Chondrocyte (in vitro differentiated cells): Measurements from ENCODE around the gene COL12A1. TPM values are rescaled to one million over a fixed set of nuclear protein-coding genes. Genes with fewer than 3 reads are reported as not detected.

Experiments used
- DNase-seq: peaks from one replicate; pipeline ENCODE4 v3.0.0; 2021; ENCODE audit warnings: mixed read lengths, low spot score
- H3K27ac Mint-ChIP-seq: one replicate; pipeline ENCODE4 v1.8.0; 2021; ENCODE audit warnings: mild to moderate bottlenecking, moderate library complexity, mixed read lengths; ENCODE audit not compliant: unreplicated experiment
- H3K27me3 Mint-ChIP-seq: 2 replicates; pipeline ENCODE4 v1.8.0; 2021; ENCODE audit warnings: low read depth, mixed read lengths
- H3K36me3 Mint-ChIP-seq: 2 replicates; pipeline ENCODE4 v1.8.0; 2021; ENCODE audit warnings: low read depth, mixed read lengths
- H3K4me1 Mint-ChIP-seq: 2 replicates; pipeline ENCODE4 v1.8.0; 2021; ENCODE audit warnings: low read depth, mild to moderate bottlenecking, mixed read lengths
- H3K4me3 Mint-ChIP-seq: one replicate; pipeline ENCODE4 v1.8.0; 2021; ENCODE audit warnings: mild to moderate bottlenecking, moderate library complexity, mixed read lengths; ENCODE audit not compliant: unreplicated experiment
- H3K9me3 Mint-ChIP-seq: 2 replicates; pipeline ENCODE4 v1.8.0; 2021; ENCODE audit warnings: low read depth, mixed read lengths
- CTCF ChIP-seq: fragments of 200-600 bp; sonication (generic); IDR thresholded peaks from 2 replicates; pipeline ENCODE4 v1.5.0; 2021; ENCODE audit warnings: antibody characterized with exemption, mild to moderate bottlenecking, moderate library complexity
- total RNA-seq: library from RNA; stranded (reverse); gene quantifications from 3 replicates; pipeline ENCODE4 v1.2.1, GENCODE V29; 2021

COL12A1 gene
- total RNA-seq, 1 donor from 2014 or later: 2,073 TPM

DNA sequence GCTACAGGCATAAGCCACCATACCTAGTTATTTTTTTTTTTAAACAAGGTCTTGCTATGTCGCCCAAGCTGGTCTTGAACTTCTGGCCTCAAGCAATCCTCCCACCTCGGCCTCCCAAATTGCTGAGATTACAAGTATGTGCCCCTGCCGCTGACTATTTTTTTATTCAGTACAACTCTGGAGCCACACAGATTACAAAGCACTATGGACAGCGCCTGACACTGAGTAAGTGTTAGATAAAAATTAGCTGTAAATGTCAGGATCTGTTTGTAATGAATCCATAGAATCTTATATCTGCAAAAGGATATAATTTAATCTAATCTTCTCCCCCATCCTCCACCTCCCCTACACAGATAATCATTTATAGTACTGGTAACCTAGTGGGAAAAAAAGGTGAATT is 15.3 kb upstream of the COL12A1 start:
- H3K9me3 Mint-ChIP-seq: no peaks in the 10 kb centered on the region
- H3K36me3 Mint-ChIP-seq: no peaks in the 10 kb centered on the region
- DNase-seq: no peak
- peaks cover 14% of the 10 kb centered on the region for H3K4me1 Mint-ChIP-seq
- no peak for TF ChIP-seq CTCF
- H3K4me3 Mint-ChIP-seq: no peak overlapping the region
- H3K27me3 Mint-ChIP-seq: no peaks in the 10 kb centered on the region
- no peak overlapping the region for H3K27ac Mint-ChIP-seq

DNA sequence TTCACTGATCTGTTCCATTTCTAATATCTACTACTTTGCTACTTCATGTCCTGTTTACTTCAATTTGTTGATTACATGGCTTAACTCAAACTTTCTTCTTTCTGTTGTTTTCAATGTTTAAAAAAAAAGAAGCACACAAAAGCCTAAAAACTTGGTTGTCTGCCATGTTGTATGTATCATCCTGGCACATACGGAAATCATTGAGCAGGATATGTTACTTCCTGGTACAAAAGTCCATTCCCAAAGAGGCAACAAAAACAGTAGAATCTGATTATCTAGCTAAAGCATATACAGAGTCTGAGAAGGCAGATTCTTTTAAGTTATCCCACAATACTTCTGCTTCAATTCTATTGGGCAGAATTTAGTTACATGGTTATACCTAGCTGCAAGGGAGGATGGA is 14.5 kb upstream of the COL12A1 start:
- H3K27ac Mint-ChIP-seq: no peak overlapping the region
- no peak for TF ChIP-seq CTCF
- no peak for DNase-seq
- no peaks in the 10 kb centered on the region for H3K27me3 Mint-ChIP-seq
- no peaks in the 10 kb centered on the region for H3K36me3 Mint-ChIP-seq
- no peaks in the 10 kb centered on the region for H3K9me3 Mint-ChIP-seq
- no peak overlapping the region for H3K4me3 Mint-ChIP-seq
- H3K4me1 Mint-ChIP-seq: peaks cover 14% of the 10 kb centered on the region

DNA sequence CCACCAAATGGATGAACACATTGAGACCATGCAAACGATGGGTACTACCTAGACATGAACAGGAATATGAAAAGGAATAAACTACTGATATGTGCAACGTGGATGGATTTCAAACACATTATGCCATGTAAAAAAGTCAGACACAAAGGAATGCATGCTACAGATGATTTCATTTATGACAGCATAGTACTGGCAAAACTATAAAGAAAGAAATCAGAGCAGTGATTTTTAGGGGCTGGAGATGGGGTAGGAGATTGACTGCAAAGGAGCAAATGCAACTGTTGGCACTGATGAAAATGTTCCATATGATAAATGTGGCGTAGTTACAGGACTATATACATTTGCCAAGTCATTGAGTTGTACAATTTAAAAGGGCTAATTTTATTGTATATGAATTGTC is 13.4 kb upstream of the COL12A1 start:
- Mint-ChIP-seq H3K36me3 (no peaks in the 10 kb centered on the region), H3K9me3 (no peaks in the 10 kb centered on the region), H3K4me3 (no peak overlapping the region), H3K27me3 (no peaks in the 10 kb centered on the region), H3K4me1 (peaks cover 14% of the 10 kb centered on the region), H3K27ac (no peak overlapping the region)
- no peak for TF ChIP-seq CTCF
- no peak for DNase-seq

DNA sequence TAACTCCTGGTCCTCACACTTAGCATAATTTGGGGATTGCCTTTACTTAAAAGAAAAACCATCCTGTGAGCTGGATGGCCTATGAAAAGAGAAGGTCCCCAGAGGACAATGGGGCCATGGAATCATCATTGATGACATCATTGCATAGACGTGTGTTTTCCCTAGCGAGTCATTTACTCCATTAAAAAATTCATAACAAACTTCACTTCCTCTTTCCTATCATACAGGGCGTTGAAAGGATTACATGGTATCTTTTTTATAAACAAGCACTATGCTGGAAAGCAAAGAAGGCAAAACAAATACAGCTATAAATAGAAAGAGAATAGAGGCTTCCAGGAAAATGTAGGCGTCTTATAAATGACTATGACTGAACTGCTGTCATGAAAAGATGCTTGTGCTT is 11.3 kb upstream of the COL12A1 start:
- TF ChIP-seq CTCF: no peak

GRCh38 chr6:75215291-75215690 is 9.4 kb upstream of the COL12A1 start:
- Mint-ChIP-seq H3K4me3 (no peak overlapping the region), H3K9me3 (no peaks in the 10 kb centered on the region), H3K36me3 (no peaks in the 10 kb centered on the region), H3K27ac (no peak overlapping the region), H3K4me1 (peaks cover 31% of the 10 kb centered on the region), H3K27me3 (no peaks in the 10 kb centered on the region)
- TF ChIP-seq CTCF: no peak
- no peak for DNase-seq

More for the DNA sequence above, 11.3 kb upstream of the COL12A1 start:
- no peaks in the 10 kb centered on the region for H3K27me3 Mint-ChIP-seq
- no peak for DNase-seq
- no peaks in the 10 kb centered on the region for H3K9me3 Mint-ChIP-seq
- H3K4me1 Mint-ChIP-seq: peaks cover 16% of the 10 kb centered on the region
- no peaks in the 10 kb centered on the region for H3K36me3 Mint-ChIP-seq
- no peak overlapping the region for H3K27ac Mint-ChIP-seq
- H3K4me3 Mint-ChIP-seq: no peak overlapping the region
